SH-SY5Y (cell line): ENCODE results near the gene SLC25A34.

Source experiments
- GATA2 ChIP-seq: IDR thresholded peaks from 2 replicates; pipeline ENCODE4 v1.6.1; 2011; ENCODE audit warnings: mild to moderate bottlenecking, low read depth, low read length
- GATA3 ChIP-seq: IDR thresholded peaks from 2 replicates; pipeline ENCODE4 v1.6.1; 2011; ENCODE audit warnings: low read depth, mild to moderate bottlenecking, low read length, moderate library complexity

Gene SLC25A34

GRCh38 chr1:15724949-15725880 is 10.8 kb upstream of the SLC25A34 start:
- no peak for TF ChIP-seq GATA2

- TF ChIP-seq GATA3, result no peak
- no peak for TF ChIP-seq GATA2
These were observed 9.6 kb upstream of the SLC25A34 start for GRCh38 chr1:15726508-15726907.

GRCh38 chr1:15727021-15727420 is 9.0 kb upstream of the SLC25A34 start:
- TF ChIP-seq GATA3 (no peak), GATA2 (no peak)

- no peak for TF ChIP-seq GATA2
- TF ChIP-seq GATA3, result no peak
These were observed 8.6 kb upstream of the SLC25A34 start for GRCh38 chr1:15727424-15727823.

GRCh38 chr1:15727866-15728534 is 8.1 kb upstream of the SLC25A34 start:
- no peak for TF ChIP-seq GATA3
- no peak for TF ChIP-seq GATA2

GRCh38 chr1:15728937-15729657 is 7.0 kb upstream of the SLC25A34 start:
- no peak for TF ChIP-seq GATA3
- TF ChIP-seq GATA2, result no peak

GRCh38 chr1:15730423-15730822 is 5.6 kb upstream of the SLC25A34 start:
- TF ChIP-seq GATA3, result no peak
- no peak for TF ChIP-seq GATA2

GRCh38 chr1:15730936-15731335 is 5.1 kb upstream of the SLC25A34 start:
- no peak for TF ChIP-seq GATA3

- TF ChIP-seq GATA3 (no peak), GATA2 (no peak)
These were observed 4.0 kb upstream of the SLC25A34 start for GRCh38 chr1:15731735-15732685.

- TF ChIP-seq GATA2 (no peak), GATA3 (no peak)
These were observed 3.4 kb upstream of the SLC25A34 start for GRCh38 chr1:15732686-15733081.

GRCh38 chr1:15733218-15733725 is 2.8 kb upstream of the SLC25A34 start:
- TF ChIP-seq GATA3, result no peak
- TF ChIP-seq GATA2, result no peak

GRCh38 chr1:15733726-15734226 is 2.3 kb upstream of the SLC25A34 start:
- no peak for TF ChIP-seq GATA2
- no peak for TF ChIP-seq GATA3

GRCh38 chr1:15734296-15734695 is 1.8 kb upstream of the SLC25A34 start:
- TF ChIP-seq GATA3, result no peak
- TF ChIP-seq GATA2, result no peak
